Measurements from ENCODE around the gene SLC11A1. TPM values are rescaled to one million over a fixed set of nuclear protein-coding genes. Genes with fewer than 3 reads are reported as not detected.

The SLC11A1 gene
- total RNA-seq, 2 experiments from 2014 or later: 0.57 to 0.78 TPM

GRCh38 chr2:218344090-218344754 is 37.9 kb upstream of the SLC11A1 start:
- H3K27ac ChIP-seq (ENCODE audit: low read depth, low read length, poor library complexity, severe bottlenecking): no peak overlapping the region
- ChIA-PET POLR2A (interaction anchor here (1.0 kb wide), 1 partner anchor 17 kb away, joined by 3 read pairs; no protein-coding TSS in a partner anchor), CTCF (ENCODE audit: unreplicated experiment) (no interaction called here)
- intact Hi-C loops (cut with micrococcal nuclease; ENCODE audit: unreplicated experiment): no loop called here
- H3K36me3 ChIP-seq (ENCODE audit: insufficient read depth, low read length): peaks cover 24% of the 10 kb centered on the region
- H3K9me3 ChIP-seq (ENCODE audit: low read length): no peaks in the 10 kb centered on the region
- no peaks in the 10 kb centered on the region for H3K4me1 ChIP-seq (ENCODE audit: insufficient read depth, low read length, poor library complexity, severe bottlenecking)
- no peak for DNase-seq (ENCODE audit: low spot score)
- no peak overlapping the region for H2AFZ ChIP-seq (ENCODE audit: low read length)
- no peaks in the 10 kb centered on the region for H3K79me2 ChIP-seq (ENCODE audit: insufficient read depth, low read depth, low read length)
- H3K9me2 ChIP-seq (ENCODE audit: insufficient read depth, low read length): no peaks in the 10 kb centered on the region
- H3K4me2 ChIP-seq (ENCODE audit: low read length): no peak overlapping the region
- TF ChIP-seq CTCF (conservative IDR thresholded peaks at IDR 0.05; ENCODE audit: low read length) (no peak), EZH2phosphoT487 (IDR thresholded peaks at IDR 0.05; ENCODE audit: borderline replicate concordance, low read depth, low read length) (no peak)
- H3K4me3 ChIP-seq (ENCODE audit: low read depth, low read length, poor library complexity, severe bottlenecking): no peak overlapping the region
- no peaks in the 10 kb centered on the region for H4K20me1 ChIP-seq (ENCODE audit: insufficient read depth, low read length)
- BruUV-seq (replicated peaks): no TSS peak

GRCh38 chr2:218344755-218345417 is 37.2 kb upstream of the SLC11A1 start:
- Histone ChIP-seq H3K9me2 (ENCODE audit: insufficient read depth, low read length) (no peaks in the 10 kb centered on the region), H3K4me3 (ENCODE audit: low read depth, low read length, poor library complexity, severe bottlenecking) (no peak overlapping the region), H3K4me1 (ENCODE audit: insufficient read depth, low read length, poor library complexity, severe bottlenecking) (no peaks in the 10 kb centered on the region), H3K27ac (ENCODE audit: low read depth, low read length, poor library complexity, severe bottlenecking) (no peak overlapping the region), H4K20me1 (ENCODE audit: insufficient read depth, low read length) (no peaks in the 10 kb centered on the region), H3K36me3 (ENCODE audit: insufficient read depth, low read length) (peaks cover 24% of the 10 kb centered on the region), H3K9me3 (ENCODE audit: low read length) (no peaks in the 10 kb centered on the region), H3K79me2 (ENCODE audit: insufficient read depth, low read depth, low read length) (no peaks in the 10 kb centered on the region), H2AFZ (ENCODE audit: low read length) (no peak overlapping the region), H3K4me2 (ENCODE audit: low read length) (no peak overlapping the region)
- CTCF ChIA-PET (ENCODE audit: unreplicated experiment): no interaction called here
- intact Hi-C loops (cut with micrococcal nuclease; ENCODE audit: unreplicated experiment): no loop called here
- DNase-seq (ENCODE audit: low spot score): no peak
- TF ChIP-seq EZH2phosphoT487 (IDR thresholded peaks at IDR 0.05; ENCODE audit: borderline replicate concordance, low read depth, low read length) (no peak), CTCF (conservative IDR thresholded peaks at IDR 0.05; ENCODE audit: low read length) (no peak)
- POLR2A ChIA-PET: no interaction called here
- no TSS peak for BruUV-seq (replicated peaks)
